Thyroid gland (tissue), 4 donors: ENCODE measurements around the gene CLEC18B.

Source experiments
- POLR2A ChIP-seq, 2 donors: fragments of 450-650 bp; IDR thresholded peaks; one replicate each; pipeline ENCODE4 v1.6.1; 2017; ENCODE audit warnings: antibody characterized with exemption in 2 of 2, mild to moderate bottlenecking in 2 of 2, moderate library complexity in 1 of 2
- TF ChIP-seq, protein P1 (sequence below), 6 experiments: fragments of 200-600 bp in 3 of 6; fragments of 450-650 bp in 3 of 6; sonication (generic) in 3 of 6; IDR thresholded peaks; one replicate each; pipeline ENCODE4 v1.5.1; 2016 to 2019; ENCODE audit warnings: antibody characterized with exemption in 6 of 6, mild to moderate bottlenecking in 2 of 6, inconsistent platforms in 1 of 6, moderate library complexity in 1 of 6

DNA sequence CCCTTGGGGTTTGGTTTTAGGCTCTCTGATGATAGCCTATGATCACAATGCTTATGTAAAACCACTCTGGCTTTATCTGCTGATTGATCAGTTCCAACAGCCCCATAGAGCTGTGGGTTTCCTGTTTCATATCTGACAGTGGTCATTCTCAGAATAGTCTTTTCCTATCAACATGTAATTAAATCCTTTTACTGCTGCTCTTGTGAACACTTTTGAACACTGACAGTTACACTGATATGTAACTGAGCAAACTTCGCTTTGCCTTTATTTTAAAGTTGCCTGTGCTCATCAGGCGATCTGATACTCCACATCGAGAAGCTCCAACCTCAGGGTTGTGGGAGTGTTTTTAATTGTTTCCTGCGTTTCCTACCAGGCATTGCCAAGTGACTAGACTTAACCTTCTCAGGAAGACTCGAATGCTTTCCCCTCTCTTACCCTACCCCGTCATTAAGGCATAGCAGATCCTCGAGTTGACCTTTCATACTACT is 17.3 kb upstream of the CLEC18B start:
- no peak for TF ChIP-seq POLR2A (IDR thresholded peaks at IDR 0.05)
- TF ChIP-seq, protein P1, sequence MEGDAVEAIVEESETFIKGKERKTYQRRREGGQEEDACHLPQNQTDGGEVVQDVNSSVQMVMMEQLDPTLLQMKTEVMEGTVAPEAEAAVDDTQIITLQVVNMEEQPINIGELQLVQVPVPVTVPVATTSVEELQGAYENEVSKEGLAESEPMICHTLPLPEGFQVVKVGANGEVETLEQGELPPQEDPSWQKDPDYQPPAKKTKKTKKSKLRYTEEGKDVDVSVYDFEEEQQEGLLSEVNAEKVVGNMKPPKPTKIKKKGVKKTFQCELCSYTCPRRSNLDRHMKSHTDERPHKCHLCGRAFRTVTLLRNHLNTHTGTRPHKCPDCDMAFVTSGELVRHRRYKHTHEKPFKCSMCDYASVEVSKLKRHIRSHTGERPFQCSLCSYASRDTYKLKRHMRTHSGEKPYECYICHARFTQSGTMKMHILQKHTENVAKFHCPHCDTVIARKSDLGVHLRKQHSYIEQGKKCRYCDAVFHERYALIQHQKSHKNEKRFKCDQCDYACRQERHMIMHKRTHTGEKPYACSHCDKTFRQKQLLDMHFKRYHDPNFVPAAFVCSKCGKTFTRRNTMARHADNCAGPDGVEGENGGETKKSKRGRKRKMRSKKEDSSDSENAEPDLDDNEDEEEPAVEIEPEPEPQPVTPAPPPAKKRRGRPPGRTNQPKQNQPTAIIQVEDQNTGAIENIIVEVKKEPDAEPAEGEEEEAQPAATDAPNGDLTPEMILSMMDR (IDR thresholded peaks at IDR 0.05), result no peak
